Cardiac fibroblast (primary cell): Measurements from ENCODE around the gene MKRN2OS.

Experiments
- DNase-seq, 2 donors: peaks; one replicate each; pipeline versions ENCODE4 v3.0.0 to v3.0.0-alpha.2; 2010; ENCODE audit warnings: low read depth in 2 of 2
- H3K4me3 ChIP-seq, 2 donors: replicated peaks in 1 of 2; 1 replicate in 1 of 2; 2 replicates in 1 of 2; pipeline ENCODE4 v1.5.1; 2011; ENCODE audit warnings: low read depth in 2 of 2, low read length in 2 of 2, mild to moderate bottlenecking in 2 of 2, moderate library complexity in 1 of 2
- CTCF ChIP-seq: IDR thresholded peaks from one replicate; pipeline ENCODE4 v1.5.1; 2011; ENCODE audit warnings: low read depth, mild to moderate bottlenecking, low read length, inconsistent platforms

Gene MKRN2OS

GRCh38 chr3:12518261-12519028 lies 26.9 kb downstream of the MKRN2OS start:
- no peak for TF ChIP-seq CTCF
- no peak for DNase-seq
- H3K4me3 ChIP-seq: no peak overlapping the region

GRCh38 chr3:12516873-12517272 lies 28.4 kb downstream of the MKRN2OS start:
- TF ChIP-seq CTCF: no peak
- H3K4me3 ChIP-seq: no peak overlapping the region
- DNase-seq: no peak

GRCh38 chr3:12515631-12516030 lies 29.7 kb downstream of the MKRN2OS start:
- H3K4me3 ChIP-seq: no peak overlapping the region
- DNase-seq: no peak
- TF ChIP-seq CTCF: no peak

- no peak for DNase-seq
- no peak overlapping the region for H3K4me3 ChIP-seq
- TF ChIP-seq CTCF: no peak
Observed at GRCh38 chr3:12513694-12514446, 31.4 kb downstream of the MKRN2OS start.

- H3K4me3 ChIP-seq: no peak overlapping the region
- TF ChIP-seq CTCF: no peak
Observed at GRCh38 chr3:12512534-12513118, 32.7 kb downstream of the MKRN2OS start.

GRCh38 chr3:12509466-12509865 lies 35.8 kb downstream of the MKRN2OS start:
- no peak for TF ChIP-seq CTCF
- no peak for DNase-seq
- H3K4me3 ChIP-seq: no peak overlapping the region

More at GRCh38 chr3:12512534-12513118, 32.7 kb downstream of the MKRN2OS start:
- DNase-seq: no peak
